ENCODE results near the gene KDM6A.
"Not testable (repeated sequence)": the region's sequence is repeated elsewhere in the genome, so short reads cannot be mapped to it uniquely, and the experiment has no call there.

GRCh38 chrX:44940541-44940940, 67.6 kb downstream of the KDM6A start:
- not testable (repeated sequence) for TF ChIP-seq POLR2A, CTCF, POLR2AphosphoS5 (IDR thresholded peaks at IDR 0.05)

Data from transverse colon (tissue), 4 donors.